ENCODE results near the gene AMN1.

GRCh38 chr12:31768046-31768445, 39.2 kb upstream of the AMN1 start:
- TF ChIP-seq EZH2 (IDR thresholded peaks at IDR 0.05), result no peak
- no peak for TF ChIP-seq POLR2AphosphoS5 (IDR thresholded peaks at IDR 0.05; ENCODE audit: borderline replicate concordance, low read depth, low read length)

All from SK-N-MC (cell line).